Brain microvascular endothelial cell (primary cell): ENCODE measurements around the gene TMEM161A.

Experiments
- DNase-seq: peaks from one replicate; pipeline ENCODE4 v3.0.0-alpha.2; 2020
- H3K27ac ChIP-seq: fragments of 250-450 bp; sonication (Bioruptor Pico); 2 replicates; pipeline ENCODE4 v1.5.1; 2020; ENCODE audit warnings: mild to moderate bottlenecking, moderate library complexity
- H3K27me3 ChIP-seq: fragments of 250-450 bp; sonication (Bioruptor Pico); replicated peaks from 2 replicates; pipeline ENCODE4 v1.5.1; 2020; ENCODE audit warnings: mild to moderate bottlenecking
- H3K36me3 ChIP-seq: fragments of 250-450 bp; sonication (Bioruptor Pico); replicated peaks from 2 replicates; pipeline ENCODE4 v1.5.1; 2020; ENCODE audit warnings: mild to moderate bottlenecking
- H3K4me3 ChIP-seq: 2 replicates; pipeline ENCODE4 v1.5.1; 2011; ENCODE audit warnings: low read depth, mild to moderate bottlenecking, control low read depth, low read length, moderate library complexity
- in situ Hi-C: cut with HindIII; loops from 2 replicates; pipeline ENCODE4 v1.10.0; 2017; ENCODE audit warnings: low sequenced_read_pairs, low pct_ligation_motif_present
- TF ChIP-seq, protein P1 (sequence below): IDR thresholded peaks from 2 replicates; pipeline ENCODE4 v1.5.1; 2011; ENCODE audit warnings: low read depth, mild to moderate bottlenecking, moderate library complexity, low read length, control low read depth, inconsistent platforms; ENCODE audit errors: missing control alignments

TMEM161A gene

GRCh38 chr19:19113040-19113626 lies 25.1 kb downstream of the TMEM161A start:
- peak; percentile 56 for DNase-seq
- TF ChIP-seq, protein P1, sequence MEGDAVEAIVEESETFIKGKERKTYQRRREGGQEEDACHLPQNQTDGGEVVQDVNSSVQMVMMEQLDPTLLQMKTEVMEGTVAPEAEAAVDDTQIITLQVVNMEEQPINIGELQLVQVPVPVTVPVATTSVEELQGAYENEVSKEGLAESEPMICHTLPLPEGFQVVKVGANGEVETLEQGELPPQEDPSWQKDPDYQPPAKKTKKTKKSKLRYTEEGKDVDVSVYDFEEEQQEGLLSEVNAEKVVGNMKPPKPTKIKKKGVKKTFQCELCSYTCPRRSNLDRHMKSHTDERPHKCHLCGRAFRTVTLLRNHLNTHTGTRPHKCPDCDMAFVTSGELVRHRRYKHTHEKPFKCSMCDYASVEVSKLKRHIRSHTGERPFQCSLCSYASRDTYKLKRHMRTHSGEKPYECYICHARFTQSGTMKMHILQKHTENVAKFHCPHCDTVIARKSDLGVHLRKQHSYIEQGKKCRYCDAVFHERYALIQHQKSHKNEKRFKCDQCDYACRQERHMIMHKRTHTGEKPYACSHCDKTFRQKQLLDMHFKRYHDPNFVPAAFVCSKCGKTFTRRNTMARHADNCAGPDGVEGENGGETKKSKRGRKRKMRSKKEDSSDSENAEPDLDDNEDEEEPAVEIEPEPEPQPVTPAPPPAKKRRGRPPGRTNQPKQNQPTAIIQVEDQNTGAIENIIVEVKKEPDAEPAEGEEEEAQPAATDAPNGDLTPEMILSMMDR: no peak
- in situ Hi-C loops: no loop called here
- no peak overlapping the region for H3K27ac ChIP-seq
- no peaks in the 10 kb centered on the region for H3K36me3 ChIP-seq
- no peak overlapping the region for H3K4me3 ChIP-seq
- no peaks in the 10 kb centered on the region for H3K27me3 ChIP-seq

- DNase-seq: no peak
- Histone ChIP-seq H3K27ac (no peak overlapping the region), H3K36me3 (no peaks in the 10 kb centered on the region), H3K4me3 (no peak overlapping the region), H3K27me3 (no peaks in the 10 kb centered on the region)
- TF ChIP-seq, protein P1: no peak
- in situ Hi-C loops: no loop called here
These were observed 26.2 kb downstream of the TMEM161A start for GRCh38 chr19:19111967-19112580.

- in situ Hi-C loops: no loop called here
- TF ChIP-seq, protein P1: no peak
- Histone ChIP-seq H3K36me3 (no peaks in the 10 kb centered on the region), H3K4me3 (no peak overlapping the region), H3K27ac (no peak overlapping the region), H3K27me3 (no peaks in the 10 kb centered on the region)
- DNase-seq: no peak
These were observed 27.0 kb downstream of the TMEM161A start for GRCh38 chr19:19111136-19111835.

DNA sequence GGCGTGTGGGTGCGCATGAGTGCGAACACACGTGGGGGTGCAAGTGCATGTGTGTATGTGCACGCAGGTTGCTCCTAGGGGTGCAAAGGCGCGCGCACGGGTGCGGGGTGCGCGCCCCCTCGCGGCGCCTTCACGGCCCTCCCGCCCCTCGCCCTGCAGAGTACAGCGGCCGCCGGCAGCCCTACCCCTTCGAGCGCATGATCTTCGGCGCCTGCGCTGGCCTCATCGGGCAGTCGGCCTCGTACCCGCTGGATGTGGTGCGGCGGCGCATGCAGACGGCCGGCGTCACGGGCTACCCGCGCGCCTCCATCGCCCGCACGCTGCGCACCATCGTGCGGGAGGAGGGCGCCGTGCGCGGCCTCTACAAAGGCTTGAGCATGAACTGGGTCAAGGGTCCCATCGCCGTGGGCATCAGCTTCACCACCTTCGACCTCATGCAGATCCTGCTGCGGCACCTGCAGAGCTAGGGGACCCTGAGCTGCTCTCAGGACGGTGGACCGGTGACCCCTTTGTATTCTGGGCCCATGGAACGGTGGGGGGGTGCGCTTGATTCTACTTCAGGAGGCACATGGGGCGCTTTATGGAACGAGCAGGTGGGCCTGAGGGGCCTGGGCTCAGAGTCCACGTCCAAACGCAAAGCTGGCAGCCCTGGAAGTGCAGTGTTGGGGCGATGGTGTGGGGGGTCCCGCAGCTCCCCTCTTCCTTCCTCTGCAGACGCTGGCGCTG lies 27.7 kb downstream of the TMEM161A start:
- no peak overlapping the region for H3K4me3 ChIP-seq
- TF ChIP-seq, protein P1: peak; percentile 19

DNA sequence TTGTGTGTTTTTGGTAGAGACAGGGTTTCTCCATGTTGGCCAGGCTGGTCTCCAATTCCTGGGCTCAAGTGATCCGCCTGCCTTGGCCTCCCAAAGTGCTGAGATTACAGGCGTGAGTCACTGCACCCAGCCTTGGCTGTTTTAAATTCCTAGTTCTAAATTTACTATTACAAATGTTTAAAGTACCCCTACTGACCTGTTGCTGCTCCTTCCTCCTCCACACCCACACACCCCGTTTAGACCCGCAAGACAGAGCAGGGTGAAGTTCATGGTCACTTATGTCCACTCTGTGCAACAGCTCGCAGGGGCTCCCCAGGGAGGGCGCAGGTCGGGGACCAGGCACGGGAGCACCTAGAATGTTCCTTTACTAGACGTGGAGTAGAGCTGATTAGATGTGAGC lies 28.7 kb downstream of the TMEM161A start:
- in situ Hi-C loops: no loop called here
- TF ChIP-seq, protein P1: no peak
- Histone ChIP-seq H3K27me3 (no peaks in the 10 kb centered on the region), H3K36me3 (no peaks in the 10 kb centered on the region), H3K4me3 (no peak overlapping the region), H3K27ac (no peak overlapping the region)
- DNase-seq: peak; percentile 28

More for the DNA sequence above, 27.7 kb downstream of the TMEM161A start:
- no peaks in the 10 kb centered on the region for H3K27me3 ChIP-seq
- in situ Hi-C loops: no loop called here
- DNase-seq: peak; percentile 9
- no peaks in the 10 kb centered on the region for H3K36me3 ChIP-seq
- H3K27ac ChIP-seq: no peak overlapping the region
